Spleen (tissue), 11 donors: ENCODE data around the gene CCN5. TPM values are rescaled to one million over a fixed set of nuclear protein-coding genes. Genes with fewer than 3 reads are reported as not detected.

ENCODE experiments used
- DNase-seq: peaks from one replicate; pipeline ENCODE4 v3.0.0-alpha.2; 2020
- H3K27ac ChIP-seq, 8 donors: fragments of 200-600 bp; sonication (generic) in 7 of 8; 1 replicate in 4 of 8; 2 replicates in 4 of 8; pipeline versions ENCODE4 v1.5.0 to v1.8.0; 2016 to 2021; ENCODE audit warnings: inconsistent platforms in 4 of 8, mild to moderate bottlenecking in 4 of 8, moderate library complexity in 1 of 8
- H3K27me3 ChIP-seq, 7 donors: fragments of 200-600 bp; sonication (generic) in 6 of 7; replicated peaks in 1 of 7; 1 replicate in 4 of 7; 2 replicates in 3 of 7; pipeline versions ENCODE4 v1.5.0 to v1.8.0; 2016 to 2021; ENCODE audit warnings: inconsistent platforms in 3 of 7, mild to moderate bottlenecking in 1 of 7
- H3K36me3 ChIP-seq, 6 donors: fragments of 200-600 bp; sonication (generic) in 5 of 6; 1 replicate in 4 of 6; 2 replicates in 2 of 6; pipeline versions ENCODE4 v1.5.0 to v1.8.0; 2016 to 2021; ENCODE audit warnings: inconsistent platforms in 2 of 6
- H3K4me1 ChIP-seq, 6 donors: fragments of 200-600 bp; sonication (generic) in 5 of 6; 1 replicate in 3 of 6; 2 replicates in 3 of 6; pipeline versions ENCODE4 v1.5.0 to v1.8.0; 2016 to 2021; ENCODE audit warnings: inconsistent platforms in 3 of 6
- H3K4me3 ChIP-seq, 8 donors: fragments of 200-600 bp; sonication (generic) in 7 of 8; 1 replicate in 4 of 8; 2 replicates in 4 of 8; pipeline versions ENCODE4 v1.5.0 to v1.8.0; 2016 to 2021; ENCODE audit warnings: inconsistent platforms in 4 of 8, mild to moderate bottlenecking in 4 of 8, moderate library complexity in 2 of 8
- H3K9me3 ChIP-seq, 8 donors: fragments of 200-600 bp; sonication (generic) in 7 of 8; 1 replicate in 4 of 8; 2 replicates in 4 of 8; pipeline versions ENCODE4 v1.5.0 to v1.8.0; 2016 to 2021; ENCODE audit warnings: inconsistent platforms in 4 of 8
- CTCF ChIP-seq, 11 experiments: fragments of 200-600 bp in 7 of 11; fragments of 450-650 bp in 4 of 11; sonication (generic) in 4 of 11; IDR thresholded peaks in 8 of 11; conservative IDR thresholded peaks in 3 of 11; 1 replicate in 7 of 11; 2 replicates in 4 of 11; pipeline versions ENCODE4 v1.4.0 to v1.8.0; 2016 to 2021; ENCODE audit warnings: antibody characterized with exemption in 11 of 11, inconsistent platforms in 4 of 11, mild to moderate bottlenecking in 1 of 11
- POLR2A ChIP-seq, 3 donors: fragments of 450-650 bp; IDR thresholded peaks; one replicate each; pipeline ENCODE4 v1.5.1; 2017; ENCODE audit warnings: antibody characterized with exemption in 3 of 3, mild to moderate bottlenecking in 1 of 3
- POLR2AphosphoS5 ChIP-seq, 3 donors: sonication (generic); formaldehyde crosslinking; IDR thresholded peaks; one replicate each; pipeline ENCODE4 v1.5.1; 2017; ENCODE audit warnings: antibody characterized with exemption in 3 of 3
- WGBS, 5 donors: extraction: QIAGEN DNeasy Blood & Tissue Kit in 3 of 5; methylation state at CpG; one replicate each; pipeline versions ENCODE4 v1.1.5 to v1.1.7; 2013 to 2018; 5-methylcytosine and 5-hydroxymethylcytosine counted together
- intact Hi-C: fragments of 100-400 bp; cut with DNase I; formaldehyde crosslinking; loops from one replicate; pipeline ENCODE4 v1.15.0; 2023; ENCODE audit warnings: low total_unique reads
- polyA plus RNA-seq, 3 donors: library from polyadenylated mRNA; stranded (reverse); fragments of 200-250 nt; gene quantifications; one replicate each; pipeline ENCODE4 v1.2.1, GENCODE V29; 2013
- total RNA-seq, 7 donors: library from RNA; depleted of rRNA in 3 of 7; stranded (reverse); fragments of >200 nt in 3 of 7; fragmentation: NEBNext Ultra II Directional in 4 of 7; extraction: Animal tissue kit (Norgen Biotek cat#: 25700) in 4 of 7; gene quantifications; one replicate each; pipeline versions ENCODE4 v1.1.0 to v1.2.1, GENCODE V29; 2016 to 2021
- donor health status: healthy with polysubstance abuse.
- donor health status: DM: no; HTN: no; CAD: no; lungs with moderate emphysema.
- donor health status: DM: no; HTN: no; CAD: no.
- donor health status: Bipolar disorder and iron deficiency.
- donor health status: healthy.
- donor health status: DM: no; HTN: no; CAD: no.
- donor health status: DM: yes; HTN: yes; CAD: no.

The CCN5 gene
- total and polyA plus RNA-seq, 10 donors, result 0.51 to 10.6 (median 1.5) TPM; not detected in 1

DNA sequence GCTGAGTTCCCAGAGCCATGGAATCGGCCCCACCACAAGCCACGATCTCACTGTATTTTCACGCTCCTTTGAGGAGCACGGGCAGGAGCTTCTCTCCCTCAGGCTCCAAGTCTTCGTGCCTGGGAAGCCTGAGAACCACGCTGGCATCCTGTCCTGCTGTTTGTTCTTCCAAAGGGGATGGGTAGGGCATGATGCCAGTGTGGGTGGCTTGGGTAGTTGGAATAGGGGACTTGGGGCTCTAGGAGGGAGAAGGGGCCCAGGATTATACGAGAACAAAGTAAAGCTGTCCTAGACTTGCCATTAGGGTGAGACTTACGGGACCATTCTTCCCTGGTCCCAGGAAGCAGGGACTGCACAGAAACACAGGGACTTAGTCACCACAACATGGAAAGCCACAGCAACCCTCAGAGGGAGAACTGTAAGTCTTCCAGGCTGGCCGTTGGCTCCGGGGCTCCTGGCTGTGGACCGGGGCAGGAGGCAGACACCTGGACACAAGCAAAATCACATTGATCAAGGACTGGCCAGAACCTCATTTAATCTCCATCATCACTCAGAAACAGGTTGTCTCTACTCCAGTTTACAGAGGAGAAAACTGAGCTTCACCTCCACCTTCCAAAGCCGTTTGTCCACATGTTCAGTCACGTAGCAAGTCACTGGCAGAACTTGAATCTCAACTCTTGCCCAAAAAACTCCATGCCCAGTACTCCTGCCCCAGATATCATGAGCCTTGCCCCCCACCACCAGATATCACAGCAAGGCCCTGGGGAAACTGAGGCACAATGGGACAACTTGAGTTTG lies 1.3 kb downstream of the CCN5 start:
- Histone ChIP-seq H3K4me1 (peaks cover 0 to 18% (median 8%) of the 10 kb centered on the region in 6 donors), H3K36me3 (no peaks in the 10 kb centered on the region), H3K27me3 (no peaks in the 10 kb centered on the region), H3K9me3 (no peaks in the 10 kb centered on the region), H3K4me3 (no peak overlapping the region), H3K27ac (no peak overlapping the region)
- no peak for DNase-seq
- WGBS, 5 donors, result 83 to 93% (median 91%) methylated on average over 13 of the region's 13 CpGs
- intact Hi-C loops, result no loop called here
- TF ChIP-seq CTCF (IDR thresholded peaks at IDR 0.05 in 8 of 11, conservative IDR thresholded peaks at IDR 0.05 in 3 of 11) (no peak), POLR2A (IDR thresholded peaks at IDR 0.05) (no peak), POLR2AphosphoS5 (IDR thresholded peaks at IDR 0.05) (no peak)

DNA sequence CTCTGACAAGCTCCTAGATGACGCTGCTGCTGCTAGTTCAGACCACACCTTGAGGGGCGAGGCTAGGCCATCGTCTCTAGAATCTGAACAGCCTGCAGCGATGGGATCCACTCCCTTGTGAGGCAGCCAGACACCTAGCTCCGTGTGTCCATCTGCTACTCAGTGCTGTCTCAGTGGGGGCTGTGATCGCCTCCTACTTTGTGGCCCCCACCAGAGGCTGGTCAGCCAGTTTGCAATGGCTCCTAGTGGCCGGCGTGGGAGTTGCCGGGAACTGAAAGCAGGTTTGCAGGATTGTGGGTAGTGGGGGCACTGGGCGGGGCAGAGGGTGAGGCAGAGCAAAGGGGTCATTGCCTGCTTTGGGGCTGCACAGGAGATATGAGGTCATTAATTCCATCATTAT lies 2.8 kb downstream of the CCN5 start:
- no peak for DNase-seq
- Histone ChIP-seq H3K4me1 (peaks cover 0 to 18% (median 8%) of the 10 kb centered on the region in 6 donors), H3K4me3 (no peak overlapping the region), H3K9me3 (no peaks in the 10 kb centered on the region), H3K36me3 (no peaks in the 10 kb centered on the region), H3K27me3 (no peaks in the 10 kb centered on the region), H3K27ac (no peak overlapping the region)
- intact Hi-C loops, result no loop called here
- whole genome bisulfite sequencing, 5 donors, result 73 to 92% (median 86%) methylated on average over 4 to 10 of the region's 10 CpGs
- TF ChIP-seq CTCF (IDR thresholded peaks at IDR 0.05 in 8 of 11, conservative IDR thresholded peaks at IDR 0.05 in 3 of 11), result no peak
- no peak for TF ChIP-seq POLR2AphosphoS5 (IDR thresholded peaks at IDR 0.05)

DNA sequence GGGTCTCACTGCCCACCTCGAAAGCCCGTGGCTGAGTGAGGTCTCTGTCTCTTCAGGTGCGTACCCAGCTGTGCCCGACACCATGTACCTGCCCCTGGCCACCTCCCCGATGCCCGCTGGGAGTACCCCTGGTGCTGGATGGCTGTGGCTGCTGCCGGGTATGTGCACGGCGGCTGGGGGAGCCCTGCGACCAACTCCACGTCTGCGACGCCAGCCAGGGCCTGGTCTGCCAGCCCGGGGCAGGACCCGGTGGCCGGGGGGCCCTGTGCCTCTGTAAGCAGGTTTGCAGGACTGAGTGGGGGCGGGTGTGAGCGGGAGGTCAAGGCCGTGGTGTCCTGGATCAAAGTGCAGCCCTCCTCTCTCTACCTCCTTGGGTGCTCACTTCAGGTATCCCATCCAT lies 4.7 kb downstream of the CCN5 start:
- peaks cover 0 to 6% (median 0%) of the 10 kb centered on the region in 7 donors for H3K27me3 ChIP-seq
- 86 to 94% (median 91%) methylated on average over 5 to 19 of the region's 19 CpGs for WGBS, 5 donors
- H3K36me3 ChIP-seq, result no peaks in the 10 kb centered on the region
- no peak overlapping the region for H3K4me3 ChIP-seq
- peaks cover 0 to 10% (median under 1%) of the 10 kb centered on the region in 6 donors for H3K4me1 ChIP-seq
- DNase-seq, result no peak
- intact Hi-C loops, result no loop called here
- H3K27ac ChIP-seq, result no peak overlapping the region
- H3K9me3 ChIP-seq, result no peaks in the 10 kb centered on the region
- TF ChIP-seq POLR2AphosphoS5 (IDR thresholded peaks at IDR 0.05) (no peak), POLR2A (IDR thresholded peaks at IDR 0.05) (no peak), CTCF (IDR thresholded peaks at IDR 0.05 in 8 of 11, conservative IDR thresholded peaks at IDR 0.05 in 3 of 11) (no peak)

DNA sequence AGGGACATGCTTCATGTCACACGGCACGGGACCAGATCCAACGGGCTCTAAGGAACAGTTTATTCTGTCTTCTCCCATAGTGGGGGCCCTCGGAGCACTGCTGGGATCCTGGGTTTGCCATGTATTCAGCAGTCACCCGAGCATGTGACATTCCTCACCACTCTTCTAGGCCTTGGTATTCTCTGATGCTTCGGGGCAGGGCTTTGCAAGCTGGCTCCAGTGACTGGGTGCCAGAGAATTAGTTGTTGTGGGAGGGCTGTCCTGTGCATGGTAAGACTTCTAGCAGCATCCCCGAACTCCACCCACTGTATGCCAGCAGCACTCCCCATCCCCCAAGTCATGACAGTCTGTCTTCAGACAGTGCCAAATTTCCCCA lies 5.4 kb downstream of the CCN5 start:
- 64 to 83% (median 77%) methylated on average over 7 of the region's 7 CpGs for WGBS, 5 donors
- no peaks in the 10 kb centered on the region for H3K9me3 ChIP-seq
- TF ChIP-seq CTCF (IDR thresholded peaks at IDR 0.05 in 8 of 11, conservative IDR thresholded peaks at IDR 0.05 in 3 of 11) (no peak), POLR2A (IDR thresholded peaks at IDR 0.05) (no peak), POLR2AphosphoS5 (IDR thresholded peaks at IDR 0.05) (no peak)
- H3K4me3 ChIP-seq, result no peak overlapping the region
- H3K27me3 ChIP-seq, result peaks cover 0 to 9% (median 0%) of the 10 kb centered on the region in 7 donors
- peaks cover 0 to 2% (median 0%) of the 10 kb centered on the region in 6 donors for H3K4me1 ChIP-seq
- DNase-seq, result no peak
- H3K36me3 ChIP-seq, result no peaks in the 10 kb centered on the region
- intact Hi-C loops, result no loop called here
- no peak overlapping the region for H3K27ac ChIP-seq
